GM18505 (cell line): ENCODE data around the gene GDF10.

Source experiments
- ATAC-seq: cut with Tn5 transposase; IDR thresholded peaks from one replicate; pipeline ENCODE4 v1.9.1; 2021; ENCODE audit not compliant: unreplicated experiment
- POLR2A ChIP-seq: IDR thresholded peaks from 4 replicates; pipeline ENCODE4 v1.6.1; 2011; ENCODE audit warnings: borderline replicate concordance; ENCODE audit not compliant: insufficient read depth, insufficient read length; ENCODE audit errors: extremely low read depth

Gene GDF10

DNA sequence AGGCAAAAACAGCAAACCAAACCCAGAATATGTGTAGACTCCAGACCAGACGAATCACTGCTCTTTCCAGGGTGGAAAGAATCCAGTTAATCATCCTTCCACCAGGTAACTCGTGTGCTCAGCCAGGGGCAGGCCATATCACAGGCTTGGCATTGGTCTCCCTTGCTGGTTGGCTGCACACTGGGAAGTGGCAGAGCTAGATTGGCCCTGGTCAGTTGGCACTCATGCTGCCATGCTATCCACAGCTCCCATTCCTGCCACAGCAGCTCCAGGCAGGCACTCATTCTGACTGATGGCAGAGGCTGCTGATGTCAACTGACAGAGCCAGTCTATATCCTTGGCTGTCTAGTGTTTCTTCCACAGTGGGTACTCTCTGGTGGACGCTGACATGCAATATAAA lies 9.7 kb upstream of the GDF10 start:
- ATAC-seq: no peak
- no peak for TF ChIP-seq POLR2A

DNA sequence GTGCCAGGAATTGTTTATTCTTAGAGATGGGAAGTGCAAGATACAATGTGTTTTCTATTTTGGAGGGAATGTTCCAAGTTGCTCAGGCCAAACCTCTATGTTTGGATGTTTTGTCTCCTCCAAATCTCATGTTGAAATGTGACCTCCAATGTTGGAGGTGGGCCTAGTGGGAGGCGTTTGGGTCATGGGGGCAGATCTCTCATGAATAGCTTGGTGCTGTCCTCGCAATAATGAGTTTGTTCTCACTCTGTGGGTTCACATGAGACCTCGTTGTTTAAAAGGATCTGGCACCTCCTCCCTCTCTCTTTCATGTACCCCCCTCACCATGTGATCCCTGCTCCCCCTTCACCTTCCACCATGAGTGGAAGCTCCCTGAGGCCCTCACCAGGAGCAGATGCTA lies 8.3 kb upstream of the GDF10 start:
- ATAC-seq: no peak
- no peak for TF ChIP-seq POLR2A

GRCh38 chr10:47294057-47294456 lies 5.9 kb upstream of the GDF10 start:
- no peak for TF ChIP-seq POLR2A
- no peak for ATAC-seq

DNA sequence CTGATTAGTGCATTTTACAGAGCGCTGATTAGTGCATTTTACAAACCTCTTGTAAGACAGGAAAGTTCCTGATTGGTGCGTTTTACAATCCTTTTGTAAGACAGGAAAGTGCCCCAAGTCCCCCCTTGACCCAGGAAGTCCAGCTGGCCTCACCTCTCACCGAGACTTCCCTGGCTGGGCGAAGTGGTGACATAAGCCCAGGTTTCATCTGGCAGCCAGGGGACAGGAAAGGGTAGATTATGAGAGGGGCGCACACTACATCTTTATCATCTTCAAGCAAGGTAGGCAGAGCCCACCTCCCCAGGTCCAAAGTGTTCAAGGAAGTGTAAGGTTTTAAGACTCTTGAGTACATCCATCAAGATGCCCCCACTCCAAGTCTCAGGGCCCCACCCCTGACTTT lies 5.5 kb upstream of the GDF10 start:
- TF ChIP-seq POLR2A: no peak
- no peak for ATAC-seq

DNA sequence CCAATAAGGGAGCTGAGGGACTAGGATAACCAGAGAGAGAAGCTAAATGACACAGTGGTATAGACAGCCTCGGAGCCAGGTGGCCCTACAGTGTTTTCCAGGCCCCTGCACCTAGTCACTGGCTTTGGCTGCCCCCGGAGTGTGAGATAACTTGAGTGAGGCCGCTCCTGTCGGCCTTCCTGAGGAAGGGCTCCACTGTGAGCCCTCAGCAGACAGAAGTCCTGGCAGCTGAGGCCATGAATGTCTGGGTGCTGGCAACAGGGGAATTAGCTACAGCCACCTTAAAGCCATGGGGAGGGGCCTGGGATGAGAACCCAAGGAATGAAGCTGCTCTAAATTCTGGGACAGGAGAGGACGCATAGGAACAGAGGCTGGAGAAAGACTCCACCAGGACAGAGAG lies 4.6 kb upstream of the GDF10 start:
- ATAC-seq: no peak
- no peak for TF ChIP-seq POLR2A

DNA sequence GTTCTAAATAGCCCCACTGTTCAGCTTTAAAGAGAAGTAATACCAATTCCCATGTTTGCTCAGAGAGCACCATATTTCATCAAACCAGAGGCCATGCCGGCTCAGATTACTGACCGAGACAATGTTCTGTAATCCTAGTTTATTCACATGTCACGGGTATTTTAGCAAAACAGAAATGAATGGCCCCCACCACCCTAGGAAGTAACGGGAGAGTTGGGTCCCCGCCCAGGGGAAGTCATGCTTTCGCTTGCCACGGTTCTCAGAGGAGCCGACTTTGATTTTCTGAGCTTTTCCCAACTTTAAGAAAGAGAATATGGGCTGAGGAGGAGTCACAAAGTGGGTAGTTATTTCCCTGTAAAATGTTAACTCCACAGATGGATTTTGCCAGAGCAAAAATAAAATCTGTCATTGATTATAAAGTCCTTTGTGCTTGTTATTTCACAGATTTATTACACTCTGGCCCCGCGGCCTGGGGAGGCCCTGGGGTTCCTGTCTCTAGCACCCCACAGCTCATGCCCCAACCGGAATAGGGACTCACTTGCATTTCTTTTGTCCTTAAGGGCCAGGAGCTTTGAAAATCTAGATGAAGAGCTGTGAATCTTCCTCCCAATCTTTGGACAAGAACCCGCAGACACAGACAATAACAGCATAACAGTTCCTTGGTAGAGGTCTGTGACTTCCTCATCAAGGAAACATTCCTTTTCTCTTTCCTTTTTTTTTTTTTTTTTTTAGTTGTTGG lies 3.7 kb upstream of the GDF10 start:
- no peak for TF ChIP-seq POLR2A
- no peak for ATAC-seq

- no peak for TF ChIP-seq POLR2A
- no peak for ATAC-seq
These were observed 3.1 kb upstream of the GDF10 start for GRCh38 chr10:47296941-47297340.

GRCh38 chr10:47297866-47298540 lies 2.0 kb upstream of the GDF10 start:
- no peak for TF ChIP-seq POLR2A
- no peak for ATAC-seq

GRCh38 chr10:47298715-47299114 lies 1.3 kb upstream of the GDF10 start:
- ATAC-seq: no peak

GRCh38 chr10:47300429-47300931 lies 483 bp downstream of the GDF10 start:
- ATAC-seq: no peak
- no peak for TF ChIP-seq POLR2A

More at GRCh38 chr10:47298715-47299114, 1.3 kb upstream of the GDF10 start:
- no peak for TF ChIP-seq POLR2A

DNA sequence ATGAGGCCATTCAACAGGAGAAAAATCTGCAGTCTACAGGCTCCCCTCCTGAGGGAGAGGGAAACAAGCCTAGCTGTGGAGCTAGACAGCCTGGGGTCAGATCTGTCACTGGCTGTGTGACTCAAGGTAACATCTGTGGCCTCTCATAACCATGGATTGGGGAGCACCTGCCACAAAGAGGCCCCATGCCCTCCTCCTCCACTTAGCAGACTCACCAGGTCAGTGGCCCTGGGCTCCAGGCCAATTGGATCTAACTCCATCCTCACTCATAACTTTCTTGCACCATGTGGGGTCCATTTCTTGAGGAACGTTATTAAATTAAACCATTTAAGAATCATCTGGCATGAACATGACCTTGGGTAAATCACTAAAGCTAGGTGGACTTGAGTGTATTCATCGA lies 1.8 kb downstream of the GDF10 start:
- no peak for TF ChIP-seq POLR2A
- ATAC-seq: no peak

- no peak for ATAC-seq
- no peak for TF ChIP-seq POLR2A
These were observed 3.1 kb downstream of the GDF10 start for GRCh38 chr10:47303105-47303504.

GRCh38 chr10:47303866-47304265 lies 3.9 kb downstream of the GDF10 start:
- no peak for TF ChIP-seq POLR2A
- ATAC-seq: no peak

- no peak for ATAC-seq
- TF ChIP-seq POLR2A: no peak
These were observed 5.6 kb downstream of the GDF10 start for GRCh38 chr10:47305566-47305965.
